Measurements from ENCODE around the gene GPC1.

The GPC1 gene

GRCh38 chr2:240436683-240437550, 1.5 kb downstream of the GPC1 start:
- Histone ChIP-seq H3K27me3 (peaks cover 67% of the 10 kb centered on the region), H3K9me3 (no peaks in the 10 kb centered on the region), H3K4me1 (ENCODE audit: control insufficient read depth in 1 of 2, insufficient read depth in 1 of 2, low read depth in 1 of 2, low read length in 1 of 2) (no peaks in the 10 kb centered on the region), H3K27ac (no peak overlapping the region), H3K36me3 (no peaks in the 10 kb centered on the region), H3K4me3 (ENCODE audit: low read depth in 1 of 2, low read length in 1 of 2) (no peak overlapping the region)
- TF ChIP-seq, protein P1, sequence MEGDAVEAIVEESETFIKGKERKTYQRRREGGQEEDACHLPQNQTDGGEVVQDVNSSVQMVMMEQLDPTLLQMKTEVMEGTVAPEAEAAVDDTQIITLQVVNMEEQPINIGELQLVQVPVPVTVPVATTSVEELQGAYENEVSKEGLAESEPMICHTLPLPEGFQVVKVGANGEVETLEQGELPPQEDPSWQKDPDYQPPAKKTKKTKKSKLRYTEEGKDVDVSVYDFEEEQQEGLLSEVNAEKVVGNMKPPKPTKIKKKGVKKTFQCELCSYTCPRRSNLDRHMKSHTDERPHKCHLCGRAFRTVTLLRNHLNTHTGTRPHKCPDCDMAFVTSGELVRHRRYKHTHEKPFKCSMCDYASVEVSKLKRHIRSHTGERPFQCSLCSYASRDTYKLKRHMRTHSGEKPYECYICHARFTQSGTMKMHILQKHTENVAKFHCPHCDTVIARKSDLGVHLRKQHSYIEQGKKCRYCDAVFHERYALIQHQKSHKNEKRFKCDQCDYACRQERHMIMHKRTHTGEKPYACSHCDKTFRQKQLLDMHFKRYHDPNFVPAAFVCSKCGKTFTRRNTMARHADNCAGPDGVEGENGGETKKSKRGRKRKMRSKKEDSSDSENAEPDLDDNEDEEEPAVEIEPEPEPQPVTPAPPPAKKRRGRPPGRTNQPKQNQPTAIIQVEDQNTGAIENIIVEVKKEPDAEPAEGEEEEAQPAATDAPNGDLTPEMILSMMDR (IDR thresholded peaks at IDR 0.05), result no peak

DNA sequence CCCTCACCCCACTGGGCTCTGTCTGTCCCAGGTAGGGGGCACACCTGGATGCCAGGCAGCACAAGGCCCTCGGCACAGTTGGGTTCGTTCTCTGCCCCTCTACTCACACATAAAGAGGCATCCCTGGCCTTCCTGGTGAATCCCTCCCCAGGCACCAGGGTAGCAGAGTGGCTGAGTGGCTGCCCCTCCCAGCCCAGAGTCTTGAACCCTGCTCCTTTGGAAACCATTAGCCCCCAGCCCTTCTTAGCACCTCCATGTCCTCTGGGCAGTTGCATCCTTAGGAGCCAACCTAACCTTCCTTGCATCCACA, 2.0 kb downstream of the GPC1 start:
- Histone ChIP-seq H3K9me3 (no peaks in the 10 kb centered on the region), H3K36me3 (no peaks in the 10 kb centered on the region), H3K4me3 (ENCODE audit: low read depth in 1 of 2, low read length in 1 of 2) (no peak overlapping the region), H3K27ac (no peak overlapping the region), H3K4me1 (ENCODE audit: control insufficient read depth in 1 of 2, insufficient read depth in 1 of 2, low read depth in 1 of 2, low read length in 1 of 2) (no peaks in the 10 kb centered on the region), H3K27me3 (peaks cover 61% of the 10 kb centered on the region)
- TF ChIP-seq, protein P1 (IDR thresholded peaks at IDR 0.05), result no peak

DNA sequence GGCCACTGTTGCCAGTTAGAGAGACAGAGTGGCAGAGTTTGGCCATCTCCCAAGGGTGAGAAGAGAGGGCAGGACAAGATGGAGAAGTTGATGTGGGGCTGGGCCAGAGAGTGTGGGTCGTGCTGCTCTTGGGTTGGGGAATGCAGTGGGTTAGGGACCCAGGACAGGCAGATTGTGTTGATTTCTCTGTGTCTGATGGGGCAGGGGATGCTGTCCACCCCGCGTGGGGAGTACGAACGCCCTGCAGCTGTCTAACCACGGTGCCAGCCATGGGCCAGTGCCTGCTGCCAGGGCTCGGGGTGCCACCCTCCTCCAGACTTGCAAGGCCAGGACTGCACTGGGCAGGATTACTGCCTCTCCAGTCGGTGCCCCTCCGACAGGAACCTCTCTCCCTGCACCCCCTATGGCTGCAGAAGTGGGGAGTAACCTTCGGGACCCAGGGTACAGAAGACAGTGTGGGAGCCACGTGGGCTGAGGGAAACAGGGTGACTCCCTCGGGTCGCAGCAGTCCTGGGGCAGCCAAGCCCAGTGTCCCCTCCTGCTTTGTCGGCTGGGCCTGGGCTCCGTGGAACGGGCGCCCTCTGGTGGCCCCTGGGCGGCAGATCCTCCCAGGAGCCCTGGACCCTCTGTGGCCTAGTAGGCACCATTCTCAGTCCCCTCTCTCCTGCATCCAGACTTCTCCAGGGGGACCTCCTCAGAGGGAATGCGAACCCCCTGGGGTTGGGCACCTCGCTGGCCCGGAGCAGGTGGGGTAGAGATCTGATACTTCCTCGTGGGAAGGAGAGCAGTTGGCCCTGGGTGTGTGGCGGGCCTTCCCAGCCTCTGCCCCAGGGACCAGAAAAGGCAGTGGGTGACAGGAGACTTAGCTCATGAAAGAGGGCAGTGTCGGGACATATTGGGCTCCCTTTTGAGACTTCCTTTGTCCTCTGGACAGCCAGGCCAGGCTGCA, 2.7 kb downstream of the GPC1 start:
- Histone ChIP-seq H3K36me3 (no peaks in the 10 kb centered on the region), H3K27me3 (peaks cover 55% of the 10 kb centered on the region), H3K27ac (no peak overlapping the region), H3K4me1 (ENCODE audit: control insufficient read depth in 1 of 2, insufficient read depth in 1 of 2, low read depth in 1 of 2, low read length in 1 of 2) (no peaks in the 10 kb centered on the region), H3K9me3 (no peaks in the 10 kb centered on the region), H3K4me3 (ENCODE audit: low read depth in 1 of 2, low read length in 1 of 2) (no peak overlapping the region)
- TF ChIP-seq, protein P1 (IDR thresholded peaks at IDR 0.05), result no peak

DNA sequence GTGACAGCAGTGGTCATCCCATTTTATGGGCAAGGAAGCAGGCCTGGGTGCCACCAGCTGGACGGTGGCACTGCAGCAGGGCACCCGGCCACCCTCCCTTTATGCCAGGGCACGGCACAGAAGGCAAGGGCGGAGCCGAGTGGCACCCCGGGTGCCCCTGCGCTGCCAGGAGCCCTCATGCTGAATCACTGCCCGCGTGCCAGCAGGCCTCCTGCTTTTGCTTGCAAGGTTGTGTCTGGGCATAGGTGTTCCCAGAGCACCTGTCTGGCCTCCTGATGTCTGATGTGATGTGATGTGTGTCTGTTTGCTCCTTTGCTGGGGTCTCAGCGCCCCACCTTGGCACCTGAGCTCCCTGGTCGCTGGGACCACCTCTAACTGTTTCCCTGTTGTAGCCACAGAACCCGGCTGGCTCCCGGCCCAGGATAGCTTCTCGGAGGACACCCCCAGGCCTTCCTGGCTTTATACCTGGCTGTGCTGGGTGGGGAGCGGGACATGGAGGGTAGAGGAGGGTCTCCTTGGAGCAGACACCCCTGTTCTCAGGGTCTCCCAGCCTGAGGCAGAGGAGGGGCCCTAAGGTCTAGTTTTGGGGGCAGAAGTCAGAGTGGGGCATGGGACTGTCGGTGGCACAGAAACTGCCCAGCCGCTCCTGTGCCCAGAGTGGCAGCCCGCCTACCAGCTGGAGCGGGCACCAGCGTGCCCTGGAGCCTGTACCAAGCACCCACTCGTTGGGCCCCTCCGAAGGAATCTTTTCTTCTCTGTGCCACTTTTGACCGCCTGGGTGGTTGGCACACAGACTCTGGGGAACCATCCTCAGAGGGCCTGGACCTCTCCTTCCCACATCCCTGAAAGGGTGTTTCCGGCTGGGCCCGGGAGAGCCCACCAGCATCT, 3.6 kb downstream of the GPC1 start:
- TF ChIP-seq, protein P1 (IDR thresholded peaks at IDR 0.05), result no peak
- Histone ChIP-seq H3K27me3 (peaks cover 46% of the 10 kb centered on the region), H3K9me3 (no peaks in the 10 kb centered on the region), H3K4me3 (ENCODE audit: low read depth in 1 of 2, low read length in 1 of 2) (no peak overlapping the region), H3K36me3 (no peaks in the 10 kb centered on the region), H3K27ac (no peak overlapping the region), H3K4me1 (ENCODE audit: control insufficient read depth in 1 of 2, insufficient read depth in 1 of 2, low read depth in 1 of 2, low read length in 1 of 2) (no peaks in the 10 kb centered on the region)

- H3K27ac ChIP-seq, result no peak overlapping the region
- H3K9me3 ChIP-seq, result no peaks in the 10 kb centered on the region
- peaks cover 39% of the 10 kb centered on the region for H3K27me3 ChIP-seq
- no peaks in the 10 kb centered on the region for H3K36me3 ChIP-seq
- TF ChIP-seq, protein P1 (IDR thresholded peaks at IDR 0.05), result no peak
- H3K4me3 ChIP-seq (ENCODE audit: low read depth in 1 of 2, low read length in 1 of 2), result no peak overlapping the region
- H3K4me1 ChIP-seq (ENCODE audit: control insufficient read depth in 1 of 2, insufficient read depth in 1 of 2, low read depth in 1 of 2, low read length in 1 of 2), result no peaks in the 10 kb centered on the region
Observed at GRCh38 chr2:240439698-240440151, 4.3 kb downstream of the GPC1 start.
